WTC11 (cell line): ENCODE data around the gene PRKAG2. TPM values are rescaled to one million over a fixed set of nuclear protein-coding genes. Genes with fewer than 3 reads are reported as not detected.

Experiments used
- ATAC-seq: fragments of 200-7000 bp; cut with Tn5 transposase; 2 replicates; pipeline ENCODE4 v1.10.0; 2021; ENCODE audit warnings: mild to moderate bottlenecking, moderate library complexity
- CTCF ChIA-PET: fragments of 300-600 bp; sonication (Branson Sonifier 250); formaldehyde crosslinking; loops from one replicate; lab custom pipeline; 2021; ENCODE audit warnings: antibody characterized with exemption; lab: Charles Lee
- POLR2A ChIA-PET: fragments of 350-600 bp; sonication (Branson Sonifier 250); formaldehyde crosslinking; loops from one replicate; lab custom pipeline; 2021; ENCODE audit warnings: antibody characterized with exemption; lab: Charles Lee
- DNase-seq: peaks from one replicate; pipeline ENCODE4 v3.0.0; 2021; ENCODE audit warnings: low spot score
- H3K27ac Mint-ChIP-seq: 2 replicates; pipeline ENCODE4 v1.8.0; 2021; ENCODE audit warnings: mixed read lengths
- H3K27me3 Mint-ChIP-seq: 2 replicates; pipeline ENCODE4 v1.8.0; 2021; ENCODE audit warnings: low read depth, mild to moderate bottlenecking, moderate library complexity, mixed read lengths
- H3K36me3 Mint-ChIP-seq: 2 replicates; pipeline ENCODE4 v1.8.0; 2021; ENCODE audit warnings: mixed read lengths
- H3K4me1 Mint-ChIP-seq: 2 replicates; pipeline ENCODE4 v1.8.0; 2022; ENCODE audit warnings: mixed read lengths
- H3K4me3 Mint-ChIP-seq: 2 replicates; pipeline ENCODE4 v1.8.0; 2021; ENCODE audit warnings: mild to moderate bottlenecking, moderate library complexity, mixed read lengths
- H3K9me3 Mint-ChIP-seq: 2 replicates; pipeline ENCODE4 v1.8.0; 2021; ENCODE audit warnings: mixed read lengths
- ATF2 ChIP-seq: sonication (generic); formaldehyde crosslinking; IDR thresholded peaks from 2 replicates; pipeline ENCODE4 v1.8.1; 2022; ENCODE audit warnings: low read depth, missing genetic modification reagents, borderline replicate concordance
- ATF6 ChIP-seq: sonication (generic); formaldehyde crosslinking; IDR thresholded peaks from 2 replicates; pipeline ENCODE4 v1.8.1; 2023; ENCODE audit warnings: mild to moderate bottlenecking, missing genetic modification reagents
- CDX4 ChIP-seq: fragments of 250-450 bp; sonication (Bioruptor Pico); IDR thresholded peaks from 2 replicates; pipeline ENCODE4 v1.9.0; 2021; ENCODE audit warnings: moderate library complexity, mild to moderate bottlenecking, inconsistent platforms, borderline replicate concordance
- CREM ChIP-seq: sonication (generic); formaldehyde crosslinking; IDR thresholded peaks from 2 replicates; pipeline ENCODE4 v1.8.1; 2022; ENCODE audit warnings: mild to moderate bottlenecking, missing genetic modification reagents, moderate library complexity
- CTCF ChIP-seq: fragments of 200-600 bp; IDR thresholded peaks from 2 replicates; pipeline ENCODE4 v1.8.0; 2022; ENCODE audit warnings: antibody characterized with exemption
- ERG ChIP-seq: fragments of 250-450 bp; sonication (Bioruptor Pico); IDR thresholded peaks from 2 replicates; pipeline ENCODE4 v1.8.0; 2021; ENCODE audit warnings: mild to moderate bottlenecking
- ETV6 ChIP-seq: sonication (generic); formaldehyde crosslinking; IDR thresholded peaks from 2 replicates; pipeline ENCODE4 v1.8.1; 2022; ENCODE audit warnings: mild to moderate bottlenecking, missing genetic modification reagents
- FOXP4 ChIP-seq: sonication (generic); formaldehyde crosslinking; IDR thresholded peaks from 2 replicates; pipeline ENCODE4 v1.8.0; 2022; ENCODE audit warnings: mild to moderate bottlenecking, missing genetic modification reagents
- IRF1 ChIP-seq: sonication (generic); formaldehyde crosslinking; IDR thresholded peaks from 2 replicates; pipeline ENCODE4 v1.8.0; 2023; ENCODE audit warnings: missing genetic modification reagents
- IRF2 ChIP-seq: sonication (generic); formaldehyde crosslinking; IDR thresholded peaks from 2 replicates; pipeline ENCODE4 v1.8.0; 2022; ENCODE audit warnings: low read depth, missing genetic modification reagents, borderline replicate concordance
- JUN ChIP-seq: sonication (generic); formaldehyde crosslinking; IDR thresholded peaks from 2 replicates; pipeline ENCODE4 v1.8.0; 2023; ENCODE audit warnings: mild to moderate bottlenecking, missing genetic modification reagents
- NFE2L1 ChIP-seq: sonication (generic); formaldehyde crosslinking; IDR thresholded peaks from 2 replicates; pipeline ENCODE4 v1.8.1; 2023; ENCODE audit warnings: missing genetic modification reagents
- TCF7 ChIP-seq: sonication (generic); formaldehyde crosslinking; IDR thresholded peaks from 2 replicates; pipeline ENCODE4 v1.8.0; 2022; ENCODE audit warnings: mild to moderate bottlenecking, low read depth, missing genetic modification reagents, moderate library complexity
- TP53 ChIP-seq: sonication (generic); formaldehyde crosslinking; IDR thresholded peaks from 2 replicates; pipeline ENCODE4 v1.8.1; 2023; ENCODE audit warnings: mild to moderate bottlenecking, missing genetic modification reagents
- USF2 ChIP-seq: sonication (generic); formaldehyde crosslinking; IDR thresholded peaks from 2 replicates; pipeline ENCODE4 v1.8.1; 2023; ENCODE audit warnings: mild to moderate bottlenecking, missing genetic modification reagents, moderate library complexity
- ZBTB43 ChIP-seq: sonication (generic); formaldehyde crosslinking; IDR thresholded peaks from 2 replicates; pipeline ENCODE4 v1.8.1; 2023; ENCODE audit warnings: mild to moderate bottlenecking, missing genetic modification reagents
- ZNF317 ChIP-seq: sonication (generic); formaldehyde crosslinking; IDR thresholded peaks from 2 replicates; pipeline ENCODE4 v1.8.1; 2023; ENCODE audit warnings: low read depth, mild to moderate bottlenecking, moderate library complexity, missing genetic modification reagents, borderline replicate concordance
- ZNF425 ChIP-seq: fragments of 250-450 bp; sonication (Bioruptor Pico); conservative IDR thresholded peaks from 2 replicates; pipeline ENCODE4 v1.9.0; 2021; ENCODE audit warnings: mild to moderate bottlenecking
- total RNA-seq: library from RNA; stranded (reverse); gene quantifications from 3 replicates; pipeline ENCODE4 v1.2.3, GENCODE V29; 2021

PRKAG2 gene
- total RNA-seq, 1 experiment from 2014 or later, result 20.3 TPM

GRCh38 chr7:151859948-151860685, 16.8 kb downstream of the PRKAG2 start (continued):
- TF ChIP-seq TP53 (no peak), CTCF (no peak)
- TF ChIP-seq, all 79 proteins: peak for 0

- ATAC-seq (no peak), DNase-seq (no peak)
- Mint-ChIP-seq H3K36me3 (no peaks in the 10 kb centered on the region), H3K4me3 (no peak overlapping the region), H3K27me3 (no peaks in the 10 kb centered on the region), H3K4me1 (peaks cover 3% of the 10 kb centered on the region; the same call in 1 of the 2 replicates), H3K9me3 (no peaks in the 10 kb centered on the region), H3K27ac (no peak overlapping the region)
- ChIA-PET POLR2A (no interaction called here), CTCF (interaction anchor here (1.0 to 2.2 kb wide), 2 partner anchors 45 to 77 kb away, joined by 3 to 8 read pairs; no protein-coding TSS in a partner anchor)
- TF ChIP-seq ERG (CRISPR knock-in tag) (no peak), ZBTB43 (CRISPR knock-in tag) (no peak), NFE2L1 (CRISPR knock-in tag) (no peak), USF2 (CRISPR knock-in tag) (no peak), CREM (no peak), ZNF425 (CRISPR knock-in tag) (no peak), ATF2 (CRISPR knock-in tag) (no peak), CDX4 (CRISPR knock-in tag) (no peak), IRF1 (CRISPR knock-in tag) (no peak), TCF7 (CRISPR knock-in tag) (no peak), ZNF317 (no peak), ATF6 (CRISPR knock-in tag) (no peak), ETV6 (no peak), JUN (CRISPR knock-in tag) (no peak), FOXP4 (CRISPR knock-in tag) (no peak), IRF2 (no peak)
Measured at GRCh38 chr7:151859111-151859947, 17.6 kb downstream of the PRKAG2 start.
